SK-N-SH (cell line): ENCODE results near the gene NSD2. TPM values are rescaled to one million over a fixed set of nuclear protein-coding genes. Genes with fewer than 3 reads are reported as not detected.

Experiments used
- CTCF ChIA-PET: fragments of 300-600, 350-600 bp; formaldehyde crosslinking; extraction: SDS; loops from one replicate; lab custom pipeline; 2021; lab: Yijun Ruan, JAX
- POLR2A ChIA-PET: fragments of 350-600 bp; sonication (Branson Sonifier 250); formaldehyde crosslinking; extraction: SDS; loops from one replicate; lab custom pipeline; 2020; ENCODE audit warnings: antibody characterized with exemption, inconsistent platforms; lab: Yijun Ruan, JAX
- DNase-seq: peaks from one replicate; pipeline ENCODE4 v3.0.0; 2012
- H2AFZ ChIP-seq: fragments of 200-600 bp; sonication (generic); 2 replicates; pipeline ENCODE4 v1.8.1; 2016; ENCODE audit warnings: antibody characterized with exemption, mild to moderate bottlenecking, low read depth
- H3F3A ChIP-seq: fragments of 200-600 bp; sonication (generic); replicated peaks from 2 replicates; pipeline ENCODE3; 2016; ENCODE audit warnings: antibody characterized with exemption, mild to moderate bottlenecking; ENCODE audit not compliant: insufficient read depth
- H3K27ac ChIP-seq, 2 experiments: fragments of 200-500 bp in 1 of 2; fragments of 200-600 bp in 1 of 2; sonication (Bioruptor generic) in 1 of 2; sonication (generic), shearing (Covaris generic) in 1 of 2; 2 replicates each; pipeline versions ENCODE4 v1.5.1 to v1.6.1; 2014 to 2016; ENCODE audit warnings: low read depth in 2 of 2, inconsistent platforms in 1 of 2, low read length in 1 of 2, mild to moderate bottlenecking in 1 of 2, mixed read lengths in 1 of 2
- H3K27me3 ChIP-seq: fragments of 200-600 bp; sonication (generic), shearing (Covaris generic); 2 replicates; pipeline ENCODE4 v1.6.1; 2016; ENCODE audit warnings: mixed run types; ENCODE audit not compliant: insufficient read depth
- H3K36me3 ChIP-seq, 2 experiments: fragments of 200-500 bp in 1 of 2; fragments of 200-600 bp in 1 of 2; sonication (Bioruptor generic) in 1 of 2; sonication (generic) in 1 of 2; replicated peaks in 1 of 2; 2 replicates each; pipeline versions ENCODE3 to v1.5.1; 2014 to 2016; ENCODE audit warnings: low read length in 1 of 2, mild to moderate bottlenecking in 1 of 2; ENCODE audit not compliant: insufficient read depth in 2 of 2, control insufficient read depth in 1 of 2
- H3K4me1 ChIP-seq, 2 experiments: fragments of 200-500 bp in 1 of 2; fragments of 200-600 bp in 1 of 2; sonication (Bioruptor generic) in 1 of 2; sonication (generic), shearing (Covaris generic) in 1 of 2; 2 replicates each; pipeline versions ENCODE4 v1.5.1 to v1.6.1; 2014 to 2016; ENCODE audit warnings: low read depth in 1 of 2, low read length in 1 of 2, mixed run types in 1 of 2; ENCODE audit not compliant: insufficient read depth in 2 of 2, control insufficient read depth in 1 of 2
- H3K4me2 ChIP-seq: fragments of 200-600 bp; sonication (generic), shearing (Covaris generic); 2 replicates; pipeline ENCODE4 v1.6.1; 2017; ENCODE audit warnings: mixed run types
- H3K4me3 ChIP-seq, 2 experiments: fragments of 200-500 bp in 1 of 2; fragments of 200-600 bp in 1 of 2; sonication (Bioruptor generic) in 1 of 2; sonication (generic), shearing (Covaris generic) in 1 of 2; 2 replicates each; pipeline versions ENCODE4 v1.5.1 to v1.8.1; 2014 to 2016; ENCODE audit warnings: low read depth in 2 of 2, inconsistent platforms in 1 of 2, low read length in 1 of 2, mild to moderate bottlenecking in 1 of 2, mixed read lengths in 1 of 2, moderate library complexity in 1 of 2
- H3K79me2 ChIP-seq: fragments of 200-600 bp; sonication (generic); 2 replicates; pipeline ENCODE4 v1.8.1; 2017; ENCODE audit warnings: mild to moderate bottlenecking; ENCODE audit not compliant: insufficient read depth
- H3K9ac ChIP-seq: fragments of 200-600 bp; sonication (generic); 2 replicates; pipeline ENCODE4 v1.6.1; 2017; ENCODE audit warnings: mixed run types
- H3K9me2 ChIP-seq: fragments of 200-600 bp; sonication (generic); 2 replicates; pipeline ENCODE4 v1.6.1; 2017; ENCODE audit warnings: mixed run types
- H3K9me3 ChIP-seq: fragments of 200-600 bp; sonication (generic); 2 replicates; pipeline ENCODE4 v1.6.1; 2017; ENCODE audit warnings: mixed run types, mild to moderate bottlenecking, moderate library complexity
- H4K20me1 ChIP-seq: fragments of 200-600 bp; sonication (generic); 2 replicates; pipeline ENCODE4 v1.6.1; 2017; ENCODE audit warnings: mild to moderate bottlenecking, mixed run types; ENCODE audit not compliant: insufficient read depth
- EZH2phosphoT487 ChIP-seq: fragments of 200-600 bp; sonication (generic); IDR thresholded peaks from 2 replicates; pipeline ENCODE4 v1.6.1; 2017; ENCODE audit warnings: low read depth, mixed run types, mild to moderate bottlenecking, antibody characterized with exemption, moderate library complexity, borderline replicate concordance
- FOSL2 ChIP-seq: IDR thresholded peaks from 2 replicates; pipeline ENCODE4 v1.4.0; 2012; ENCODE audit warnings: low read depth, mild to moderate bottlenecking, moderate library complexity, borderline replicate concordance
- FOXM1 ChIP-seq: IDR thresholded peaks from 2 replicates; pipeline ENCODE4 v1.4.0; 2012; ENCODE audit warnings: low read depth, mild to moderate bottlenecking
- GATA2 ChIP-seq: sonication (generic); formaldehyde crosslinking; IDR thresholded peaks from 2 replicates; pipeline ENCODE4 v1.5.0; 2020; ENCODE audit warnings: mild to moderate bottlenecking, missing genetic modification reagents
- NFIC ChIP-seq: IDR thresholded peaks from 2 replicates; pipeline ENCODE4 v1.4.0; 2012; ENCODE audit warnings: borderline replicate concordance
- NRF1 ChIP-seq: IDR thresholded peaks from 2 replicates; pipeline ENCODE4 v1.6.1; 2012; ENCODE audit warnings: low read depth, mild to moderate bottlenecking, low read length
- RXRA ChIP-seq: IDR thresholded peaks from 2 replicates; pipeline ENCODE4 v1.4.0; 2012; ENCODE audit warnings: low read depth, mild to moderate bottlenecking, borderline replicate concordance
- TAF1 ChIP-seq: IDR thresholded peaks from 2 replicates; pipeline ENCODE4 v1.6.1; 2012; ENCODE audit warnings: low read depth, mild to moderate bottlenecking, low read length, moderate library complexity, borderline replicate concordance
- WGBS: methylation state at CpG from one replicate; pipeline ENCODE4 v1.1.6; 2017; ENCODE audit warnings: low lambda C conversion rate; 5-methylcytosine and 5-hydroxymethylcytosine counted together
- polyA plus RNA-seq, 3 experiments: library from polyadenylated mRNA; depleted of rRNA; stranded (reverse); fragments of >200 nt; gene quantifications; 2 replicates each; pipeline ENCODE4 v1.2.3, GENCODE V29; 2012
- TF ChIP-seq, protein P1 (sequence below): fragments of 150-350 bp; IDR thresholded peaks from 2 replicates; pipeline ENCODE4 v1.6.1; 2017; ENCODE audit warnings: antibody characterized with exemption, low read length, low read depth, borderline replicate concordance

The NSD2 gene
- polyA plus RNA-seq, 1 of the 3 experiments (the other 2 are of a cell fraction): 34.2 TPM

GRCh38 chr4:1868293-1868692 lies 2.9 kb upstream of the NSD2 start (continued):
- TF ChIP-seq GATA2 (CRISPR knock-in tag): no peak

DNA sequence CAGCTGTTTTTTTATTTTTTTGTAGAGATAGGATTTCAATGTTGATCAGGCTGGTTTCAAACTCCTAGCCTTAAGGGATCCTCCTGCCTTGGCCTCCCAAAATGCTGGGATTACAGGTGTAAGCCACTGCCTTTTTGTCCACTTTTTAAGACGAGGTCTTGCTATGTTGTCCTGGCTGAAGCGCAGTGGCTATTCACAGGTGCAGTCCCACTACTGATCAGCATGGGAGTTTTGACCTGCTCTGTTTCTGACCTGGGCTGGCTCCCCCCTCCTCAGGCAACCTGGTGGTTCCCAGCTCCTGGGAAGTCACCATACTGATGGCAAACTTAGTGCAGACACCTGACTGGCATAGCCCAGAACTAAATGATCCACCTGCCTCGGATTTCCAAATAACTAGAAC lies 2.3 kb upstream of the NSD2 start:
- H3F3A ChIP-seq: peaks cover 23% of the 10 kb centered on the region
- no peak overlapping the region for H3K4me2 ChIP-seq
- H3K4me1 ChIP-seq: peaks cover 13 to 25% of the 10 kb centered on the region in 2 experiments
- TF ChIP-seq NFIC: no peak
- no peak for TF ChIP-seq FOXM1
- no peak for TF ChIP-seq NRF1
- no peak for TF ChIP-seq RXRA
- TF ChIP-seq, protein P1, sequence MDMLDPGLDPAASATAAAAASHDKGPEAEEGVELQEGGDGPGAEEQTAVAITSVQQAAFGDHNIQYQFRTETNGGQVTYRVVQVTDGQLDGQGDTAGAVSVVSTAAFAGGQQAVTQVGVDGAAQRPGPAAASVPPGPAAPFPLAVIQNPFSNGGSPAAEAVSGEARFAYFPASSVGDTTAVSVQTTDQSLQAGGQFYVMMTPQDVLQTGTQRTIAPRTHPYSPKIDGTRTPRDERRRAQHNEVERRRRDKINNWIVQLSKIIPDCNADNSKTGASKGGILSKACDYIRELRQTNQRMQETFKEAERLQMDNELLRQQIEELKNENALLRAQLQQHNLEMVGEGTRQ: no peak
- TF ChIP-seq TAF1: no peak
- no peaks in the 10 kb centered on the region for H3K9me3 ChIP-seq
- no peaks in the 10 kb centered on the region for H3K36me3 ChIP-seq
- no peak overlapping the region for H3K4me3 ChIP-seq
- ChIA-PET CTCF (interaction anchor here (0.9 to 1.9 kb wide), 2 partner anchors 13 to 30 kb away, joined by 4 to 6 read pairs; partner anchors contain the start of gene LETM1), POLR2A (no interaction called here)
- peaks cover 28% of the 10 kb centered on the region for H3K79me2 ChIP-seq
- H3K9ac ChIP-seq: no peak overlapping the region
- DNase-seq: no peak
- no peaks in the 10 kb centered on the region for H3K9me2 ChIP-seq
- no peaks in the 10 kb centered on the region for H3K27me3 ChIP-seq
- whole genome bisulfite sequencing: 87% methylated on average over 3 of the region's 3 CpGs
- H2AFZ ChIP-seq: no peak overlapping the region
- no peaks in the 10 kb centered on the region; the same call in 1 of the 2 replicates for H4K20me1 ChIP-seq
- H3K27ac ChIP-seq: no peak overlapping the region

DNA sequence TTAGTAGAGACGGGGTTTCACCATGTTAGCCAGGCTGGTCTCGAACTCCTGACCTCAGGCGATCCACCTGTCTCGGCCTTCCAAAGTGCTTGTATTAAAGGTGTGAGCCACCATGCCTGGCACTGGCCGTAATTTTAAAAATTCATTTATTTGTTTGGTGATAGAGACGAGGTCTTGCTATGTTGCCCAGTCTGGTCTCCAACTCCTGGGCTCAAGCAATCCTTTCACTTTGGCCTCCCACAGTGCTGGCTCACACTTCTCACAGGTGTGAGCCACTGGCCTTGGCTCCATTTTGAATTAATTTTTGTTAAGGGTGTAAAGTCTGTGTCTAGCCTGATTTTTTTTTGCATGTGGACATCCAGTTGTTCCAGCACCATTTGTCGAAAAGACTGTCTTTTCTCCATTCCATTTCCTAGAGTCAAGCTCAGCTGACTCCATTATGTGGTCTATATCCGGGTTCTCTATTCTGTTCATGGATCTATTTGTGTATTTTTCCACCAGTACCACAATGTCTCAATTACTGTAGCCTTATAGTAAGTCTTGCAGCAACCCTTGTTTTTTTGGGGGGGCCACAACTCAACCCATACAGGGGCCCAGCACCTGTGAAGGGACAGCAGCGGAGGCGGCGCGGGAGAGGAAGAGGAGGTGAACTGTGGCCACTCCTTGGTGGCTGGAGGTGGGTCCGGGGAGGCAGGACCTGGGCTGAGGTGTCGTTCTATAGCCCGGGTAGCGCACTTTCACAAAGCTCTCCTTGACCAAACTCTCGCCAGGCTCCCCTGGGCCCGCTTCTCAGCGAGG lies 1.5 kb upstream of the NSD2 start:
- H3K27ac ChIP-seq: peak overlapping the region; percentile 91 to 92
- peak overlapping the region; percentile 98 for H3K4me2 ChIP-seq
- no peak for TF ChIP-seq EZH2phosphoT487
- TF ChIP-seq TAF1: no peak
- no peak for TF ChIP-seq FOSL2
- TF ChIP-seq NFIC: no peak
- TF ChIP-seq, protein P1: no peak
- peaks cover 25% of the 10 kb centered on the region for H3F3A ChIP-seq
- H2AFZ ChIP-seq: peak overlapping the region; percentile 71
- H3K9ac ChIP-seq: peak overlapping the region; percentile 92
- no peaks in the 10 kb centered on the region for H3K9me2 ChIP-seq
- ChIA-PET POLR2A (interaction anchor here (1.0 to 1.7 kb wide), 2 partner anchors 8 to 13 kb away, joined by 3 to 11 read pairs; partner anchors contain the start of gene LETM1), CTCF (interaction anchor here (1.3 to 1.4 kb wide), 3 partner anchors 13 to 142 kb away, joined by 3 to 12 read pairs (median 4); no protein-coding TSS in a partner anchor)
- H3K36me3 ChIP-seq: no peaks in the 10 kb centered on the region
- H3K9me3 ChIP-seq: no peaks in the 10 kb centered on the region
- 84% methylated on average over 14 of the region's 19 CpGs for WGBS
- peaks cover 4% of the 10 kb centered on the region; the same call in 1 of the 2 replicates for H4K20me1 ChIP-seq
- H3K79me2 ChIP-seq: peaks cover 36% of the 10 kb centered on the region
- peak overlapping the region; percentile 64 to 72 for H3K4me3 ChIP-seq
- H3K4me1 ChIP-seq: peaks cover 17 to 29% of the 10 kb centered on the region in 2 experiments
- no peak for DNase-seq
- H3K27me3 ChIP-seq: no peaks in the 10 kb centered on the region
